HepG2 (cell line): ENCODE results near the gene EMILIN1. TPM values are rescaled to one million over a fixed set of nuclear protein-coding genes. Genes with fewer than 3 reads are reported as not detected.
A peak's percentile ranks its signal among the peaks of the same experiment; 100 is the strongest.

Experiments
- CSRNP1 ChIP-seq: sonication (generic); formaldehyde crosslinking; IDR thresholded peaks from 2 replicates; pipeline ENCODE4 v1.8.1; 2023; ENCODE audit warnings: mild to moderate bottlenecking, missing genetic modification reagents
- ETV5 ChIP-seq: IDR thresholded peaks from 2 replicates; pipeline ENCODE4 v1.6.1; 2018; ENCODE audit warnings: missing biosample characterization, missing genetic modification reagents, inconsistent platforms, borderline replicate concordance
- FOXP4 ChIP-seq: sonication (generic); formaldehyde crosslinking; IDR thresholded peaks from 2 replicates; pipeline ENCODE4 v1.4.0; 2020; ENCODE audit warnings: missing genetic modification reagents
- HNRNPUL1 ChIP-seq: fragments of 200-400 bp; formaldehyde crosslinking; IDR thresholded peaks from 2 replicates; pipeline ENCODE4 v1.6.1; 2017; ENCODE audit warnings: low read depth, mild to moderate bottlenecking, low read length, moderate library complexity
- HOXA3 ChIP-seq: sonication (generic); formaldehyde crosslinking; IDR thresholded peaks from 2 replicates; pipeline ENCODE4 v1.5.0; 2020; ENCODE audit warnings: missing genetic modification reagents
- KDM6A ChIP-seq: IDR thresholded peaks from 2 replicates; pipeline ENCODE4 v1.6.1; 2016; ENCODE audit warnings: low read depth
- MTERF4 ChIP-seq: sonication (generic); formaldehyde crosslinking; IDR thresholded peaks from 2 replicates; pipeline ENCODE4 v1.8.0; 2023; ENCODE audit warnings: mild to moderate bottlenecking, missing genetic modification reagents
- REPIN1 ChIP-seq: sonication (generic); formaldehyde crosslinking; IDR thresholded peaks from 2 replicates; pipeline ENCODE4 v1.8.0; 2022; ENCODE audit warnings: missing genetic modification reagents, low read depth, mild to moderate bottlenecking, borderline replicate concordance
- SMARCC2 ChIP-seq: fragments of 450-650 bp; IDR thresholded peaks from 2 replicates; pipeline ENCODE4 v1.6.1; 2017; ENCODE audit warnings: antibody characterized with exemption, mild to moderate bottlenecking
- TCF7L2 ChIP-seq: IDR thresholded peaks from 2 replicates; pipeline ENCODE4 v1.6.1; 2011; ENCODE audit warnings: mild to moderate bottlenecking, low read depth, low read length, moderate library complexity
- ZBTB43 ChIP-seq: sonication (generic); formaldehyde crosslinking; conservative IDR thresholded peaks from 2 replicates; pipeline ENCODE4 v1.4.0; 2020; ENCODE audit warnings: missing genetic modification reagents
- ZNF121 ChIP-seq: sonication (generic); formaldehyde crosslinking; IDR thresholded peaks from 2 replicates; pipeline ENCODE4 v1.5.0; 2020; ENCODE audit warnings: mild to moderate bottlenecking, missing genetic modification reagents
- ZNF160 ChIP-seq: sonication (generic); formaldehyde crosslinking; IDR thresholded peaks from 2 replicates; pipeline ENCODE4 v1.8.0; 2022; ENCODE audit warnings: mild to moderate bottlenecking, inconsistent platforms, missing genetic modification reagents
- ZNF275 ChIP-seq: sonication (generic); formaldehyde crosslinking; IDR thresholded peaks from 2 replicates; pipeline ENCODE4 v1.8.0; 2022; ENCODE audit warnings: missing genetic modification reagents, mild to moderate bottlenecking, inconsistent platforms, borderline replicate concordance
- ZNF710 ChIP-seq: sonication (generic); formaldehyde crosslinking; IDR thresholded peaks from 2 replicates; pipeline ENCODE4 v1.5.0; 2020; ENCODE audit warnings: mild to moderate bottlenecking, missing genetic modification reagents, borderline replicate concordance
- ZNF788 ChIP-seq: sonication (generic); formaldehyde crosslinking; IDR thresholded peaks from 2 replicates; pipeline ENCODE4 v1.5.0; 2020; ENCODE audit warnings: mild to moderate bottlenecking, missing genetic modification reagents, borderline replicate concordance
- ZNF792 ChIP-seq: IDR thresholded peaks from 2 replicates; pipeline ENCODE4 v1.6.1; 2016
- polyA plus RNA-seq, 8 experiments: library from polyadenylated mRNA; depleted of rRNA in 3 of 8; stranded (reverse) in 7 of 8; unstranded in 1 of 8; fragments of >200 nt; fragmentation: Illumina TruSeq in 4 of 8; extraction: Trizol in 4 of 8; gene quantifications; 2 replicates each; pipeline versions ENCODE4 v1.2.1 to v1.2.3, GENCODE V29; 2011 to 2016; ENCODE audit warnings: low read depth in 4 of 8, missing spikeins in 1 of 8, mixed read lengths in 1 of 8; ENCODE audit not compliant: insufficient read depth in 1 of 8
- total RNA-seq, 5 experiments: library from RNA; depleted of rRNA; stranded (reverse); fragments of >200 nt; fragmentation: Illumina TruSeq; extraction: Trizol; gene quantifications; 2 replicates each; pipeline ENCODE4 v1.2.3, GENCODE V29; 2016; ENCODE audit warnings: low read depth in 1 of 5

The EMILIN1 gene
- total and polyA plus RNA-seq, 2 of the 13 experiments (the other 11 are each of a cell fraction or from before 2014, with no cell fraction given): 8.1 to 9.7 TPM

GRCh38 chr2:27095745-27096651 is 17.6 kb downstream of the EMILIN1 start (continued):
- TF ChIP-seq REPIN1 (CRISPR knock-in tag) (peak; percentile 89; the same call in 1 of the 2 replicates), SMARCC2 (peak; percentile 68; the same call in 1 of the 2 replicates), ZNF160 (peak; percentile 26; the same call in 1 of the 2 replicates), ZBTB43 (CRISPR knock-in tag) (peak; percentile 98), CSRNP1 (peak; percentile 84), KDM6A (CRISPR knock-in tag) (peak; percentile 73; the same call in 1 of the 2 replicates), ZNF121 (no peak; the same call in 1 of the 2 replicates), ZNF792 (CRISPR knock-in tag) (peak; percentile 96), ZNF788 (peak; percentile 75), HOXA3 (CRISPR knock-in tag) (peak; percentile 95), ETV5 (CRISPR knock-in tag) (peak; percentile 67; the same call in 1 of the 2 replicates), FOXP4 (peak; percentile 98), ZNF275 (CRISPR knock-in tag) (peak; percentile 82; the same call in 1 of the 2 replicates), HNRNPUL1 (no peak), TCF7L2 (no peak), ZNF710 (peak; percentile 93), MTERF4 (CRISPR knock-in tag) (peak; percentile 96; the same call in 1 of the 2 replicates)
